Activated CD4-positive, alpha-beta T cell treated with anti-CD3 and anti-CD28 coated beads for 4 hours (primary cell): Measurements from ENCODE around the gene ARGLU1.

Source experiments
- DNase-seq, 2 donors: peaks; one replicate each; pipeline ENCODE4 v3.0.0-alpha.2; 2020

The ARGLU1 gene

DNA sequence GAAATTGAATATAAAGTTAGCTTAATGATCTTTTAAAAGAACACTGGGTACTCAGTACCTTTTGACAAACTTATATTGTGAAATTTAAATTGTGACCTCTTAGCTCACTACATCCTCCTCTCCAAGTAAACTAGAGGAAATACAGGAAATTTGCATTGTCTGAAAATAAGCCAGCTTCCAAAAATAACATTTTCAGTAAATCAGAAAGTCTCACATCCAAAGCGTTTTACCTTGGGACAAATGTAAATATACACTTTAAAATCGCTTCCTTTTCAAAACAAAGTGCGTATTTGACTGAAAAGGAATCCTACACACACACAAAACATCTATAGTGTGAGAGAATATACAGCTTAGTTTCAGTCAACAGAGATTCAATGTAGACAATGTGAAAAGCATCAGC lies 30.4 kb downstream of the ARGLU1 start:
- no peak for DNase-seq

DNA sequence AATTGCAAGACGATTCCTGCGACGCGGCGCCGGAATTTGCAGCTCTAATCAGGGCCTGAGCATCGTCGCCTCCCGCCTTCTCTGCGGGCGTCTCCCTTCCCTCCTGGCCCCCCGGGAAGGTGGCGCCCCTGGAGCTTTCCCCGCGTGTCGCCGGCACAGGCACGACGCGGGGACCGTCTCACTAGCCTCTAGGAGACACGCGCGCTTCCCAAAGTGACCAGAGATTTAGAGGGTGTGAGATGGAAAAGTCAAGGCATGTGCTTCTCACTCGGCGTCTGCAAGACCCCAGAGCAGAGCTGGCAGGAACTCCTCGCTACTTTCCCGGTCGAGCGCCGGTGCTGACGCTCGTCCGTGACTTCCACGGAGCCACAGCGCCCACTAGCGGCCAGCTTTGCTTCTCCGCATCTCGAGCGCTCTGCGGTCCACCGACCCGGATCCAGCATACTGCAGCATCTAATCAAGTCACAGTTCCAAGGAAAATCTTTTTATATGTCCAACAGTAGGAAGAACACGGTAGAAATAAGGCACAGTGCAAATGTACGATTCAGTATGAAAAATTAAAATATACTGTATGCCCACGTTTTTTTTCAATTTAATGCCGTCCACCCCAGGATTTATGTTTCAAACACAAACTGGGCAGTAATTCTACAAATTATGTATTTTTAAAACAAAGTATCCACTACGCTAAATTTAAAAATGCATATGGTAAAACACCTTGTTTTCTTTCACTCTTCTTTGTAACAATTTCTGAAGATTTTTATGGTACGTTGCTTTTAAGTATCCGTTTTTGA lies 31.5 kb downstream of the ARGLU1 start:
- peak; percentile 86 to 91 for DNase-seq

DNA sequence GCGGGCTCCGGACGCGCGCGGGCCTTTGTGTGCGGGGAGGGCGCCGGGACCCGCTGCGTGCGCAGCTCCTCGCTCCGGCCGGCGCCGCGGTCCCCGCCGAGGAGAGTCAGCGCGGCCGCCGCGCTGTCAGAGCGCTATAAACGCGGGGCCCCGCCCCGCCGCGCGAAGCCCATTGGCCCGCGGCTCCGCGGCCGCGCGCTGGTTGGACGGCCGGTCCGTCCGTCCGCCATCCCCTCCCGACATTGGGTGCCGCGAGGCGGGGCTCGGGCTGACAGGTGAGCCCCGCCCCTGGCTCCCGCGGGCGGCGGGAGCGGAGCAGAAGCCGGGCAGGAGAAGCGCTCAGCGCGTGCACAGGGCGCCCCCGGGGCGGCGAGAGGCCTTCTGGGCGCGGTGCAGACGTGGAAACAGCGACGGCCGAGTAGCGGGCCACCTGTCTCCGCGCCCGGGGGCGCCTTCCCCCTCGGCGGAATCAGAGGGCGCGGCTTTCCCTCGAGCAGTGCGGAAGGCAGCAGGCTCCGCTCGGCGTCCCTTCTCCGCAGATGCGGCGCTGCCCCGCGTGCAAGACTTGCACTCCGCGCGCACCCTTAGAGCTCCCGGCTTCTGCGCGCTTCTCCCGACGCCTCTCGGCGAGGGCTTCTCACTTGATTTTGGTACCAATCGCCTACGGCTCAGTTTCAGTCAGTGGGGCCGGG lies 32.2 kb downstream of the ARGLU1 start, which contains the start of gene EFNB2:
TSS of gene EFNB2 (minus strand) at position 111 of the 692 bp plus-strand sequence. CDS start 698 bp downstream, outside the sequence.
- DNase-seq = peak; percentile 84 to 87

DNA sequence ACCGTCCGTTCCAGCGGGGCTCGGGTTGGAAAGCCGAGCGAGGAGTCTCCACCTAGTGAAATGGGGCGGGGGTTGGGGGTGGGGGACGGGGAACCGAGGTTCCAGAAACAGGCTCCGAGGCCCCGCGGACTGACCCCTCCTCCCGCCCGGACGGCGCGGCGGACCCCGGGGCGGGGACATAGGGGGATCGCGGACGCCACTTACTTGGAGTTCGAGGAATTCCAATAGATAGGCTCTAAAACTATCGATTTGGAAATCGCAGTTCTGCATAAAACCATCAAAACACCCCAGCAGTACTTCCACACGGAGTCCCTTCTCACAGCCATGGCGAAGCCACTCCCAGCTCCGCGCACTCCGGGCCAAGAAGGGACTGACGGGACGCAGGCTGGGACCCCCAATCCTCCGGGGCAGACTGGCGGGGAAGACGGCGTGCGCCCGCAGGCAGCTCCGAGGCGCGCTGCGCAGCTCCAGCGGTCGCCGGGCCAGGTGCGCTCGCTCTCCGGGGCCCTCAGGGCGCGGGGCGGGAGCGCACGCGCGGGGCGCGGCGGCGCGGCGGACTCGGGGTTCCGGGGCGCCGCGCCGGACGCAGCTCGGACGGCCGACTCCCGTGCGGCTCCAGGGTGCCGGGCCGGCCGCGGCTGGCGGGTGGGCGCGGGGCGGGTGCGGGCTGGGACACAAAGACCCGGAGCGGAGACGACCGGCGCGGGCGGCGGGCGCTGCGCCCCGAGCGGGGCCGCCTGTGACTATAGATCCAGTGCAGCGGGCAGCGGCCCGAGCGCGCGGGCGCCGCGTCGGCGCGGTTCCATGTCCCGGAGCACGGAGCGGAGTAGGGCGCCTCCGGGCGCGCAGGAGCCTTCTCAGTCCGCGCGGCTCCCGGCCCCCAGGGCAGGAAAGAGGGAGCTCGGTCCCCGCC lies 33.0 kb downstream of the ARGLU1 start:
- DNase-seq = peak; percentile 3 to 12

DNA sequence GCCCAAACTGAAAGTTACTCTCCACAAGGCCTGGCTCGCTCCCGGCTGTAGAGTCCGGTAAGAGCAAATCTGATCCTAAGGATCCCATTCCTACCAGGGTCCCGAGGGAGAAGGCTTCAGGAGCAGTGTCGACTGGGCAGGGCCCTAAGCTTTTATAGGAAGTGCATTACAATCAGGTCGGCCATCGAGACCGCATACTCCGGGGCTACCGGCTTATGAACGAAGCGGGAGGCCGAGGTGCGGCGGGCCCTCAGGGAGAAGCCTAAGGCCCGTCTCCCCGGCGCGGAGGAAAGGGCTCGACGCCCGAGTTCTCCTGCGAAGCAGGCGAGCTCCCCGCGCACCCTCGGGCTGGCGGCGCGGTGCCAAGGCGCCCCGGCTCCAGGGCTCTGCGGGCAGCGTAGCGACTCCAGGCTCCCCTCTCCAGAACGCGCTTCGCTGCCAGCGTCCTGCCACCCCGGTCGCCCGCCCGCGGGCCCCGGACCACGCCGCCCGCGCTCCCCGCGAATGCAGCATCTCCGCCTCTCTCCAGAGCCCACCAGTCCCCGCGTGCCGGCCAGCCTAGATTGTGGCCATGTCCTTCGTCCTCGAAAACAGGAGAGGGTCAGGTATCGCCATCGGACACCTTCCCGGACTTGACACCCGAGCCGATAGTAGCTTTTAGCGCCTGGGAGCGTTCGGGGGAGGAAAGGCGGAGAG lies 33.8 kb downstream of the ARGLU1 start:
- DNase-seq = peak; percentile 2 to 7

DNA sequence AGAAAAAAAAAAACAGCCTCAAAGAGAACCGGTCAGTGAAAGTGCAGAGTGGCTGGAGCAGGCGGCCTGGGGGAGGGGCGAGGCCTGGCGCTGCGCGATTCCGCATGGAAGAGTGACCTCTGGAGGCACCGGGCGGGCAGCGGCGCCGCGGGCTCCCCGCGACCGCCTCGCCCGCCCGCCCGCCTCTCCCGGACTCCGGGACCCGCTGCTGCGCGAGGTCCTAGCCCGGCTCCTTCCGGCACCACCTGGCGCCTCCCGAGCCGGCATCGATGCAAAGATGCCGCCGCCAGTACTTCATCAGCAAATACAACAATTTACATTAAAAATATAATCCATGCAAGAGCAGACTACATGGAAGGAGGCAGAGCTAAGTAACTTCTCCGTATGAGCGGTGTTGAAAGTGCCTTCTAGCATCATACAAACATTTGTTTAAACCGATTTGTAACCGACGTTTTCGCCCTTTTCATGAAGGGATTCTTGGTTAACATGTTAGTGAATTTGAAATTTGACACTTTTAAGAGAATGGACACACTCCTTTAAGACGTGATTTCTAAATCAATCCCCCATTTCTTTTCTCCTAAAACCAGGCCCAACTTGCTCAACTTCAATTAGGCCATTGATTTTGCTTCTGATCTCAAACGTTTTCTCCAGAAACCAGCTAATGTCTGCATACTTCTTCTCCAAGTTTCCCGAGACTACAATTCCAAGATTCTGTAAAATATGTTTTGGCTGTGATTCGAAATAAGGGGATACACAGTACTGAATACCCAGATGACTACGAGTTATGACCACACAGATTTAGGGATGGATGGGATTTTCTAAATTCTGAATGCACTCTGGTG lies 34.6 kb downstream of the ARGLU1 start:
- peak in 1 of 2 donors; percentile 4 for DNase-seq

DNA sequence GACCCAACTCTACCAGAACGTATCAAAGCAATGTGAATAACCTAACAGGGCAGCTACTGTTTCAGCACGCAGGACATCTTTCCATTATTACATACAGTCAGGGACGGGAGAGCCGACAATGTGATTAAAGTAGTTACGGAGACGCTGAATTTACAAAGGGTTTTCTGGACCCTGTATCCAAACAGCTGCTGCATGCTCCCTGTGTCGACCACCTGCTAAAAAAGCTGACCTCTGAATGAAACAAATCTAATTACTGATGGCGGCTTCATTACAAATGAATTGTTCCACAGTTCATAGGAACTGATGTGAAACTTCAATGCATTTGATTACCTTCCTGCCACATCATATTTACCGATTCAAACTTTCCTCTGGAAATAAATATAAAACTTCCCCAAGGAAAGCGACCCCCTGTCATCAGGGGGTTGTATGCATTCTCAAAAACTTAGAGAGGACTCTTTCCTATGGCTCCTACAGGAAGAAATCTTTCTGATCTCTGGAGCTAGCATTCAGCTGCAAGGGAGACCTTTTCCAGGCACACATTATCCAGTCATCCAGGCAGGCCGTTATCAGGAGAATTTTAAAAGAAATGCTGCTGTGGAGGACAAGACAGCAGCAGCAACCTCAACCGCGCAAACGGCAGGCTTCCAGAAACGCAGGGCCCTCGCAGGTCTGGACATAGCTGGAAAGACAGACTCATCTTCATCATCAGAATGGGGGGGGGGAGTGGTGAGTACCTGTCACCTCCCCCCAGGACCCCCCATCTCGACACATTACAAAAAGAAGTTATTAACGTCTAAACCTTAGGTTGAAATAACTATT lies 35.6 kb downstream of the ARGLU1 start:
- no peak for DNase-seq

DNA sequence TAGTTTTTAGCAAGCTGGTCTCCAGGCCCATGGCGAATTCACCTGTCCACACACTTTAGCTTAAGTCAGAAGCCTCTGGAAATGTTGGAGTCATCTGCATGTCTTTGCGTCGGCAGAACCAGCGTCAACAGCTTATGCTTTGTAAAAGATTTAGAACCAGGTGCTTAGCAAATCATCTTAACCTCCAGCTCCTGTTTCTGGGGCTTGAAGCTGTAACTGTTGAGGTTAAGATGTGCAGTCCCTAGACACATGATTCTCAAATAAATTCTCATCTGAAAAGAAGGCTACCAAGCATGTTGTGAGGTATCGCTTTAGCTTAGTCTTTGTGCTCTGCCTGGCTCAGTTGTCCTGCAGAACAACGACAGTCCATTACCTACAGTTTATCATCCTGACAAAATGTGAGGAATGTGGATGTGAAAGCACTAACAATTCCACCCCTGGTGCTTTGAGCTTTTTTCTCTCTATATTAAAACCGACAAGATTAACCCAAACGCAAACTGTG lies 36.9 kb downstream of the ARGLU1 start:
- DNase-seq = no peak

DNA sequence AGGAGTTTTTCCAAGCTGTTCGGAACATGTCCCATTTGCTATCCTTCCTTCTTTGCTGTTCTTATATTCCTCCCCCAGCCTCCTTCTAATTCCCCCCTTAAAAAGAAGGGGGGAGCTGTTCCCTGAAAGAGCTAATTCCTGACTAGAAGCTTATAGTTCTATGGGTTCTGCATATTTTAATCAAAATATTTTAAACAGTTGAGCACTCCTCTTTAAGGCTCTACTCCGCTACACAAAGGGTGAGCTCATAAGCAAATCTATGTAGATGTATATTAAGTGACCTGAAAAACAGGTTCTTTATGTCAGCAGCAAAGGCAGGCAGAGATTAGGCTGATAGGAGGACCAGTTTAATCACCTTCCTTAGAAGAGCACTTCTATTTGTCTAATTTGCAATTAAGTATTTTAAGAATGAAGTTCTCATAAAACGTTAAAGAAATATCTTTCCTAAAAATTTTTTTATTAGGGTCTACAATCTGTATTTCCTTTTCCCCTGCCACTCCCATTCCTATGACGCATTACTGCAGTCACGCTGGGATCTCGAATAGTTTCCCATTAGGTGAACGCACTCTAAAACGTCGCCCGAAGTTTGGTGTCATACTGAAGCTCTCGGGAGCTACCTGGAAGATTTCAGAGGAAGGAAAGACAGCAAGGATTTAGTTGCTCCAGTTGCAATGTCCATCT lies 37.6 kb downstream of the ARGLU1 start:
- no peak for DNase-seq

DNA sequence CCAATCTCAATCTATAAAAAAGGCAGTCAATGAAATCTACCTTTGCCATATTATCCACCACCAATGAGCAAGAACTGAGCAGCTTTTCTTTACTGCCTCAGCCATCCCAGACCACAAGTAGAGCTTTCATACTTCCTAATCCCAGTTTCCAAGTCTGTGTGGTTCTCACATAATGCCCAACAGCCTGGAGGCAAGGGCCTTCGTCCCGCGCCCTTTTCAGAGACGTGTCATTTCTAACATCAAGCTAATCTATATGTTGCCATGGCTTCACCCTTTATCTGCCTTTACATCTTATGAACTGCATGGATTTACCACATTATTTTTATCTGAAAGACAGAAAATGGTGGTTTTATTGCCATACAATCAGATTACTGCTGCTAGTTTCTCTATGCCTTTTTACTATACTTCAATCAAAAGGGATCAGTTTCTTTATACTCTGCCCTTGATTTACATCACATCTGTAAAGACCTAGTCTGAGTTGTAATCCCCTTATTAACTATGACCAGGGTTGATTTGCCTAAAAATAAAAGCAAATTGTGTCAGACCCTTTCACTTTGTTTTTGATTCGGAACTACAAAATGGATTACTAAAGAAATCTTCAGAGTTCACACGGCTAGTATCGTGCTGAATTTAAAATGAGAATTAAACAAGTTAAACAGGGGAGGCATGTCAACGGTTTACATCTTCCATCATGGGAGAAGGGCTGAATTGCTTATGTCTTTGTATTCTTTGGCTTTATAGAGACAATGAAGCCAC lies 38.3 kb downstream of the ARGLU1 start:
- no peak for DNase-seq

DNA sequence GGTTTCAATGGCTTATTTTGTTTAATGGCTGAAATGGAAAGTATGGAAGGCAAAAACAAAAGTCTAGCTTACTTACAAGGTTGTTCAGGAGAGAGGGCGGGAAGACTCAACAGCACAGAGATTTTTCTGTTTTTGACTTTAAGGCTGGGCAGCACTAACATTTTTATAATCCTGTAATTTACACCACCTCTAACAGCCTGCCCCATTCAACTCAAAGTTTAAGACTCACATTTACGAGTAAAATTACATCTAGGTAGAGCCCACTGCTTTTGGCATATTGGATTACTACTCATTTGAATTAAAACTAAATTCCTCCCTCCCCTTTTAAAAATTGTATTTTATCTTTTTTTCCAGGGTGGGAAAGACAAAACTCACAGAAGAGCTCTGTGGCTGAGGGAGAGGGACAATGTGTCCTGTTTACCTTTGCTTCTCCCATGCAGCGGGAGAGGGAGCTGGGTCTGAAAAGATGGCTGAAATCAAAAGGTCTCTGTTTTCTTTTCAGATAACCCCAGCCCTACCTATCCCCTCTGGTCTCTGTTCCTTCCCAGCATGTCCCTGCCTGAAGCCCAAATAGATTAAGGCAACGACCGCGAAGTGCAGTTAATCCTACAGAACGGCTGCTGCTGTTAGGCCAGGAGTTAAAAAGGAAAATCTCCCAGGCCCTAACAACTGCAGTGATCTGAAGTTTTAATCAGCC lies 39.1 kb downstream of the ARGLU1 start:
- DNase-seq = no peak

DNA sequence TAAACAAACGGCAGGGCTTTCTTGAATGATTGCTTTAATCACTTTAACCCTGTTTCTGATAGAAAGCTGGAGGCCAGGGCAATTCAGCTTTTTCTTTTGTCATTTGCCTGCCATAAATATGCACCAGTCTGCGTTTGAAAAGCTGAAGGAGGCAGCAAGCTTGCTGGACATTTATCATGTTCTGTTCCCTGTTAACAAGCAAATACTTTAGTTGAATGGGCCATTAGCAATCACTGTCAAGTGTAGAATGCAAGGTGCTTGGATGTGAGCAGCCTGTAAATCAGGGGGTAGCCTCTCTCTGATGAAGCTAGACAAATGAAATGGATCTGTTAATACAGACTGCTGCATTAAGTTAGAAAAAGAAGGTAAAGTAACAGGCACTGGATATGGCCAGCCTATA lies 40.1 kb downstream of the ARGLU1 start:
- no peak for DNase-seq

DNA sequence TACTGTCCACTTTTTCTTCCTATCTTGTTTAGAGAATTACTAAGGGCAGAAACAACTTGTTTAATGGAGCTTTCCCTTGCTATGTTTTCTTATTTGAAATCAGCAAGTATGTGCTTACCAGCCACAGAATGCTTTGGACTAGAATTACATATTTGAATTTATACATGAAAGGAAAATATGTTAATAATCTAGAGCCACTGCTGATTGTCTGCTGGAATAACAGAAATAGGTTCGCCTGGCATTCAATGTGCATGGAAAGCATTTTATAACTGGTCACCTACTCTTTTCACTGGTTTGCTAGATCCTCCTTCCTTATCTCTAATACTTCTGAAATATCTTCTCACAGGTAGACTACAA lies 40.5 kb downstream of the ARGLU1 start:
- no peak for DNase-seq

DNA sequence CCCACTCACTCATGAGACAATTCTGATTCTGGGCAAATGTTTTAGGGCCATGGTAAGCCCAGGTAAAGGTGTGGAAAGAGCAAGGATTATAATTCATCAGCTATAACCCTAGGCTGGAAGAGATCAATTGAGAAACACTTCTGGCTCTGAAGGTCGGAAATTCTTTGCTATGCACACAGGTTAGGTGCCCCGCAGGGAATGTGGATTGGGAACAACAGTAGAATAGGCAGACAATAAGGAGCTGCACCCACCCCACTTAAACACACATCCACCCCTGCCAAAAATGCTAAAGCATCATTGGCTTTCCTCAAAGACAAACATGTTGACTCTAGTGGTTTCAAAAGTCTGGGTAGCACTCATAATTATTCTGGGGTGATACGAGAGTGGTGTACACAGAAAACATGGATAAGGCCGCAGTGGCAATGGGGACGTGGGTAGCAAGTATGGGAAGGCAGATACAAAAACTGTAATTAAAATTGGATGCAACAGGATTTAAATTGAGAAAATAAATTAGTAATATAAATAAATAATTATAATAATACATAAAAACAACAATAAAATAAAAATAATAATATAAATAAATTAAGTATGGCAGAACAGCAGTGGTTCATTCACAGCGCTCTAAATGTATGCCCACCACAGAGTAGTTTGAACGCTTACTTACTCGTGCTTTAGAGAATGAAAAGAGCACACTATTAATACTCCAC lies 41.0 kb downstream of the ARGLU1 start:
- DNase-seq = no peak

DNA sequence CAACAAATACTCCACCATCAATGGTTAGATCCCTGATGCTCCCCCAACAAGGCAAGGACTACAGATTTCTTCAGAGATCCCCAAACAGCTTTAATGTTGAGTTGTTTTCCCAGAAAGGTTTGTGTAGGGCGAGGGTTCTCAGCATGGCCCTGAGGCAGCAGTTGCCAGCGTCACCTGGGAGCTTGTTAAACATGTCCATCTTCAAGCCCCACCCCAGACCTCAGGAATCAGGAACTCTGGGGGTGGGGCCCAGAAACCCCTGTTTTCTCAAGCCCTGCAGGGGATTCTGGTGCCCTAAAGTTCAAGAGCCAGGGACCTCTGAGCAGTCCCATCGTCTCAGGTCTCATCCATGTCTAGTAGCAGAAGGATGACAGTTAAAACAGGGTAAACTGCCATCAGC lies 42.1 kb downstream of the ARGLU1 start:
- DNase-seq = no peak

DNA sequence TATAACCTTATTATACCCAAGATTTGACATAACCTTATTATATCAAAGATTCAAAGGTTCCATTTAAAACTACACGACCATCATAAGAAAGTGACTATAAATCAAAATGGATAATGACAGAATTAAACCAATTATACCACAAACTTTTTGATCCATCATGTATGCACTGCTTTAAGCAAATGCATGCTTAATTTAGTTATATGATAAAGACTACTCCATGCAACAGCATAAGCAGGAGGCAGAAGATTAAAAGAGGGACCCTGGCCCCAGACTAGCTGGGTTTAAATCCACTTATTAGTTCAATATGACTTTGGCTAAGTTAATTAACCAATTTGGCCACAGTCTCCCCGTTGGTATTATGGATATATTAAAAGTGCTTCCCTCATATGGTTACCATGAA lies 43.8 kb downstream of the ARGLU1 start:
- no peak for DNase-seq

DNA sequence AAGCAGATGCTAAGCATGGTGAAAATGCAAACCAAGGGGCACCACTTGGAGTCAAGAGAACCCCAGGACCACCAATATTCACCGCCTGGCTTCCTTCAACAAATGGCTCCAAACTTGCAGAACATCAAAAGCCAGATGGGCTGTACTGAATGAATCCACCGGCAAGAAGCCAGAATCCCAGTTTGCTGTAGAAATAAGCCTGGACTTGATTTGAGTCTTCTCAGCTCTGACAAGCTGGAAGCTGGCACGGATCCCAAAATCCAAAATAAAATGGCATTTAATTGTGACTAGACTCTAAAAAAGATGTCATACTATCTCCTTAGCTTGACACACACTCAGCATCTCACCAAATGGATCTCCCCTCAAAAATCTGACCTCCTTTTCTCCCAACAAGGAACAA lies 44.4 kb downstream of the ARGLU1 start:
- no peak for DNase-seq
